Loucy (cell line): Measurements from ENCODE around the gene ZSWIM6.

ENCODE experiments used
- H2AFZ ChIP-seq: fragments of 200-600 bp; sonication (generic); 2 replicates; pipeline ENCODE4 v1.6.0; 2016; ENCODE audit warnings: antibody characterized with exemption, mild to moderate bottlenecking, low read length, moderate library complexity
- H3F3A ChIP-seq: fragments of 200-600 bp; 2 replicates; pipeline ENCODE4 v1.6.0; 2016; ENCODE audit warnings: antibody characterized with exemption, low read depth, mild to moderate bottlenecking
- H3K27me3 ChIP-seq: fragments of 200-600 bp; sonication (generic); 2 replicates; pipeline ENCODE4 v1.6.1; 2014; ENCODE audit warnings: low read length, mild to moderate bottlenecking; ENCODE audit not compliant: insufficient read depth, poor library complexity, severe bottlenecking
- H3K36me3 ChIP-seq: fragments of 200-600 bp; sonication (generic); 2 replicates; pipeline ENCODE4 v1.6.1; 2016; ENCODE audit warnings: low read length; ENCODE audit not compliant: insufficient read depth
- H3K4me1 ChIP-seq: fragments of 200-600 bp; sonication (generic); 2 replicates; pipeline ENCODE4 v1.5.1; 2014; ENCODE audit warnings: low read length, mild to moderate bottlenecking; ENCODE audit not compliant: insufficient read depth, poor library complexity, severe bottlenecking
- H3K4me2 ChIP-seq: fragments of 200-600 bp; sonication (generic); 2 replicates; pipeline ENCODE4 v1.6.0; 2014; ENCODE audit warnings: antibody characterized with exemption, low read length, low read depth, mild to moderate bottlenecking; ENCODE audit not compliant: poor library complexity, severe bottlenecking
- H3K4me3 ChIP-seq: fragments of 200-600 bp; sonication (generic); 2 replicates; pipeline ENCODE4 v1.5.1; 2014; ENCODE audit warnings: low read length, mild to moderate bottlenecking, mixed read lengths; ENCODE audit not compliant: poor library complexity, severe bottlenecking
- H3K79me2 ChIP-seq: fragments of 200-600 bp; sonication (generic); 2 replicates; pipeline ENCODE4 v1.6.1; 2014; ENCODE audit warnings: low read length; ENCODE audit not compliant: insufficient read depth
- H3K9ac ChIP-seq: fragments of 200-600 bp; sonication (generic); 2 replicates; pipeline ENCODE4 v1.6.0; 2014; ENCODE audit warnings: mild to moderate bottlenecking, low read depth, low read length, moderate library complexity; ENCODE audit not compliant: poor library complexity, severe bottlenecking
- H3K9me2 ChIP-seq: fragments of 200-600 bp; sonication (generic); replicated peaks from 2 replicates; pipeline ENCODE4 v1.6.1; 2016; ENCODE audit warnings: low read depth, low read length, mixed read lengths
- H3K9me3 ChIP-seq: fragments of 200-600 bp; sonication (generic); 2 replicates; pipeline ENCODE4 v1.6.1; 2014; ENCODE audit warnings: mild to moderate bottlenecking, antibody characterized with exemption, low read length, low read depth; ENCODE audit not compliant: insufficient read depth
- H4K20me1 ChIP-seq: fragments of 200-600 bp; sonication (generic); 2 replicates; pipeline ENCODE4 v1.6.0; 2014; ENCODE audit warnings: antibody characterized with exemption, low read length, mild to moderate bottlenecking; ENCODE audit not compliant: insufficient read depth, poor library complexity, severe bottlenecking
- CTCF ChIP-seq: fragments of 200-600 bp; sonication (generic); conservative IDR thresholded peaks from 2 replicates; pipeline ENCODE4 v1.5.1; 2014; ENCODE audit warnings: mild to moderate bottlenecking, antibody characterized with exemption, low read length
- EZH2phosphoT487 ChIP-seq: fragments of 200-600 bp; IDR thresholded peaks from 2 replicates; pipeline ENCODE4 v1.6.1; 2018; ENCODE audit warnings: antibody characterized with exemption, mild to moderate bottlenecking, moderate library complexity, borderline replicate concordance

Gene ZSWIM6

GRCh38 chr5:61344187-61344944 lies 12.3 kb downstream of the ZSWIM6 start:
- TF ChIP-seq CTCF (no peak), EZH2phosphoT487 (no peak)
- H3K27me3 ChIP-seq = no peaks in the 10 kb centered on the region
- no peak overlapping the region for H3K4me2 ChIP-seq
- H3F3A ChIP-seq = no peaks in the 10 kb centered on the region
- peaks cover 21% of the 10 kb centered on the region for H3K4me1 ChIP-seq
- peaks cover 74% of the 10 kb centered on the region for H3K79me2 ChIP-seq
- no peak overlapping the region for H3K9ac ChIP-seq
- no peaks in the 10 kb centered on the region for H3K9me3 ChIP-seq
- no peaks in the 10 kb centered on the region for H3K36me3 ChIP-seq
- no peak overlapping the region for H3K4me3 ChIP-seq
- H3K9me2 ChIP-seq = no peaks in the 10 kb centered on the region
- H2AFZ ChIP-seq = no peak overlapping the region
- peaks cover 38% of the 10 kb centered on the region for H4K20me1 ChIP-seq

DNA sequence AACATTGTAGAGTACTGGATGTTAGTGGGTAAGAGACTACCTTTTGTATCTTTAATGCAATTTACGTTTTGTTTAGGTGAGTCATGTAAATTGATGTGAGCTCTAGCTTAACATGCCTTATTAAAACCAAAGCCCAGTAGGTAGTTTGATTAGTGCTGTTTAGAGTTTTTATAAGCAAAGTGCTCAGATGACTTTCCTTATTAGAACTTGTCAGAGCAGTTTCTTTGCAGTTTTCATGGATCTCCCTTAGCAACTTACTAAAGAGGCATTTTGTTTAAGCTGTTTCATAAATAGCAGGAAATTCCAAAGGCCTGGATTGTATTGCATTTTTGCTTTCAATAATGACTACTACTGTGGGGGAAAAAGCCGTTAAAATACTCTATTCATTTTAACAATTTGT lies 14.5 kb downstream of the ZSWIM6 start:
- no peak overlapping the region for H3K9ac ChIP-seq
- H3K79me2 ChIP-seq = peaks cover 61% of the 10 kb centered on the region
- no peaks in the 10 kb centered on the region for H3F3A ChIP-seq
- no peaks in the 10 kb centered on the region for H3K9me2 ChIP-seq
- H2AFZ ChIP-seq = no peak overlapping the region
- no peak overlapping the region for H3K4me2 ChIP-seq
- peaks cover 21% of the 10 kb centered on the region for H3K4me1 ChIP-seq
- H3K4me3 ChIP-seq = no peak overlapping the region
- no peaks in the 10 kb centered on the region for H3K36me3 ChIP-seq
- no peaks in the 10 kb centered on the region for H3K9me3 ChIP-seq
- peaks cover 30% of the 10 kb centered on the region for H4K20me1 ChIP-seq
- TF ChIP-seq EZH2phosphoT487 (no peak), CTCF (no peak)
- H3K27me3 ChIP-seq = no peaks in the 10 kb centered on the region

GRCh38 chr5:61347080-61347479 lies 15.0 kb downstream of the ZSWIM6 start:
- H3K9ac ChIP-seq = no peak overlapping the region
- H3F3A ChIP-seq = no peaks in the 10 kb centered on the region
- TF ChIP-seq EZH2phosphoT487 (no peak), CTCF (no peak; the same call in 1 of the 2 replicates)
- peaks cover 57% of the 10 kb centered on the region for H3K79me2 ChIP-seq
- no peaks in the 10 kb centered on the region for H3K9me2 ChIP-seq
- peaks cover 21% of the 10 kb centered on the region for H3K4me1 ChIP-seq
- no peaks in the 10 kb centered on the region for H3K36me3 ChIP-seq
- no peaks in the 10 kb centered on the region for H3K27me3 ChIP-seq
- no peaks in the 10 kb centered on the region for H3K9me3 ChIP-seq
- no peak overlapping the region for H3K4me2 ChIP-seq
- no peak overlapping the region for H3K4me3 ChIP-seq
- H4K20me1 ChIP-seq = peaks cover 25% of the 10 kb centered on the region
- no peak overlapping the region for H2AFZ ChIP-seq
